HFF-Myc (cell line): ENCODE measurements around the gene HOXA3.

ENCODE experiments used
- DNase-seq: peaks from one replicate; pipeline ENCODE4 v3.0.0-alpha.2; 2011; ENCODE audit warnings: low read depth; ENCODE audit errors: extremely low read depth
- H3K4me3 ChIP-seq: replicated peaks from 2 replicates; pipeline ENCODE4 v1.5.1; 2011; ENCODE audit warnings: low read depth, mild to moderate bottlenecking, control low read depth, low read length
- TF ChIP-seq, protein P1 (sequence below): IDR thresholded peaks from 2 replicates; pipeline ENCODE4 v1.5.1; 2012; ENCODE audit warnings: mild to moderate bottlenecking, low read depth, low read length, control low read depth; ENCODE audit errors: missing control alignments

The HOXA3 gene

DNA sequence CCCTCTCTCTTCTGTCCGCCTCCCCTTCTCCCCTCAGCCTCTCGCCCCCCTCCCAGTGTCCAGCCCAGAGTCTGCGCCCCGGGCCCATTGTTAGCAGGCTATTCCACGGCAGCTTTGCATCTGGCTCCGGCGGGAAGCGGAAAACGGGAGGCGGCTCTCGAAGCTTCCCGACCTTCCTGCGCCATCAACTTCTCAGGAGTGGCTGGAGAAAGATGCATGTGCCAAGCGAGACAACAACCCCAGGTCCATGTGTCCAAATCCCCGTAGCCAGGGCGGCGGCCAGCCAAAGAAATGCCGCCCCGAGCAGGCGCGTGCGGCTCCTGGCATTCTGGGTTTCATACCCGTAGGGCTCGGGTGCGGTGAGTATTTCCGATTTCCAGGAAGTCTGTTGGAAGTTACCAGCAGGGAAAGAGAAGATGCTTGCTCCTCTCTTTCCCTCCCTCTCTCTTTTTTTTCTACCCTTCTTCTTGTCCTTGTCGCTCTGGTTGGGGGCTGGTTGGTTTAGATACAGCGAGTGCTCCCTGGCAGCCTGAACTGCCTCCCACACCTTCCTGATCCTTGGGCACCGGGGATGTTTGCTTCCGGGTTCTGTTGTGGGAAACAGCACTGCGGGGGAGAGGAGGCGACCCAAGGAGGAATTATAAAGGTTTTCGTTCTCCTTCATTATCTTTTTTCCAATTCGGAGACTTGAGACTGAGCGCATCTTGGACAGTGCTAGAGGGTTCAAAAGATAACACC, 48.7 kb downstream of the HOXA3 start:
- TF ChIP-seq, protein P1, sequence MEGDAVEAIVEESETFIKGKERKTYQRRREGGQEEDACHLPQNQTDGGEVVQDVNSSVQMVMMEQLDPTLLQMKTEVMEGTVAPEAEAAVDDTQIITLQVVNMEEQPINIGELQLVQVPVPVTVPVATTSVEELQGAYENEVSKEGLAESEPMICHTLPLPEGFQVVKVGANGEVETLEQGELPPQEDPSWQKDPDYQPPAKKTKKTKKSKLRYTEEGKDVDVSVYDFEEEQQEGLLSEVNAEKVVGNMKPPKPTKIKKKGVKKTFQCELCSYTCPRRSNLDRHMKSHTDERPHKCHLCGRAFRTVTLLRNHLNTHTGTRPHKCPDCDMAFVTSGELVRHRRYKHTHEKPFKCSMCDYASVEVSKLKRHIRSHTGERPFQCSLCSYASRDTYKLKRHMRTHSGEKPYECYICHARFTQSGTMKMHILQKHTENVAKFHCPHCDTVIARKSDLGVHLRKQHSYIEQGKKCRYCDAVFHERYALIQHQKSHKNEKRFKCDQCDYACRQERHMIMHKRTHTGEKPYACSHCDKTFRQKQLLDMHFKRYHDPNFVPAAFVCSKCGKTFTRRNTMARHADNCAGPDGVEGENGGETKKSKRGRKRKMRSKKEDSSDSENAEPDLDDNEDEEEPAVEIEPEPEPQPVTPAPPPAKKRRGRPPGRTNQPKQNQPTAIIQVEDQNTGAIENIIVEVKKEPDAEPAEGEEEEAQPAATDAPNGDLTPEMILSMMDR = no peak
- no peak for DNase-seq
- H3K4me3 ChIP-seq = no peak overlapping the region

DNA sequence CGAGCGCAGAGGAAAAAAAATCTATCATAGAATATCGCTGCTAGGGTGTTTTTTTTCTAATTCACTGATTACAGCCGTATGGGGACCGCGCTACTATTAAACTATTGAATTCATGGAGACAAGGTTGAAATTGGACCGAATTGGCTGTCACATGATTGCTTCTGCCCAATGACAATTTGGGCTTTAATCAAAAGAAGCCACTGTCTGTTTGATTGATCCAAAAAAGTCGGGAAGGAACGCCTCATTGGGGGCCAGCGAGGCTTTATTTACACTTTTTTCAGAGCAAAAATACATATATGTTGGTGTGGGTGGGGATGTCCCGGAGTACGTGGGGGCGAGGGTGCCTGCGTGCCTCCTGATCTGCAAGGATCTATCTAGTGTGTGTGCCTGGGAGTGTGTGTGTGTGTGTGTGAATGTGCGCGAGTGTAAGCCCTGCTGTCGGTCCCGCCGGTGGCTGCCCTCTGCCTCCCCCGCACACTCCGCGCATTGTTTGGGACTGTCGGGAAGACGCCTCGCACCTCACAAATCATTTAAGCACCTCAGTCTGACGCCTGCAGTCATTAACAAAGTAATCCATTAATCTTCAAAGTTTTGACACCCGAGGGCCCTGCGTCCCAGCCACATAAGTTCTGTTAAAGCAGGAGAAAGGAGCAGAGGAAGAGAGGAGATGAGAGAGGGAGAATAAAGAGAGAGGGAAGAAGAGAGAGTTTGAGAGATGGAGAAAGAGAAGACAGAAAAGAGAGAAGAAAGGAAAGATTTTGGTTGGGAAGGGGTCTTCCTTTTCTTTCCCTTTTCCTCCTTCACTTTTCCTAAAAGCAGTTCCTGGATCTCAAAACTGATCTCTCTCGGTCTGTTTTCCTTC, 49.6 kb downstream of the HOXA3 start, which contains the start of gene HOXA2:
Gene HOXA2 (minus strand): TSS at position 103 of the 862 bp plus-strand sequence. CDS start 183 bp downstream, outside the sequence.
- H3K4me3 ChIP-seq = no peak within 1 kb of the TSS
- DNase-seq = no peak
- TF ChIP-seq, protein P1 = no peak

DNA sequence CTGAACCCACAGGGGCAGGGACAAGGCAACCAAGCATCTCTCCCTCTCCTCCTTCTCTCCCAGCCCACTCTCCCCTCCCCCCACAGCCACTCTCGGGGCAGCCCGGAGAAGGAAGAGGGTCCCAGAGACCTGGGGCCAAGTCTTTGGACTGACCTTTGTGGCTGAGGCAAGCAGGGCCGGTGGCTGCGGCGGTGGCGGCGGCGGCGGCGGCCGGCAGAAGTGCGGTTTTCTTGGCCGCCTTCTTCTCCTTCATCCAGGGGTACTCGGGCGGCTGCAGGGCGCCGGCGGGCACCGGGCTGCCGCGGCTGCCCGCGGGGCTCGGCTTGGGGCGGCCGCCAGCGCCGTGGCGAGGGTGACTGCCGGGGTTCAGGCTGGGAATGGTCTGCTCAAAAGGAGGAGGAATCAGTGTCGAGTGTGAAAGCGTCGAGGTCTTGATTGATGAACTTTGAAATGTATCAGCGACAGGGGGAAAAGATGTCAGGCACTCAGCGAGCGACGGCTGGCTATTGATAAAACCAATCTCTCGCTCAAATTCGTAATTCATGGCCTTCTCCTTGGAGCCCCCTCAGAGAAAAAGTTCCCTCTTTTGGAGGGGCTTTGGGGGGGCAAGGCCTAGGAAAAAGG, 50.3 kb downstream of the HOXA3 start:
- DNase-seq = no peak
- TF ChIP-seq, protein P1 = no peak
- H3K4me3 ChIP-seq = no peak overlapping the region

DNA sequence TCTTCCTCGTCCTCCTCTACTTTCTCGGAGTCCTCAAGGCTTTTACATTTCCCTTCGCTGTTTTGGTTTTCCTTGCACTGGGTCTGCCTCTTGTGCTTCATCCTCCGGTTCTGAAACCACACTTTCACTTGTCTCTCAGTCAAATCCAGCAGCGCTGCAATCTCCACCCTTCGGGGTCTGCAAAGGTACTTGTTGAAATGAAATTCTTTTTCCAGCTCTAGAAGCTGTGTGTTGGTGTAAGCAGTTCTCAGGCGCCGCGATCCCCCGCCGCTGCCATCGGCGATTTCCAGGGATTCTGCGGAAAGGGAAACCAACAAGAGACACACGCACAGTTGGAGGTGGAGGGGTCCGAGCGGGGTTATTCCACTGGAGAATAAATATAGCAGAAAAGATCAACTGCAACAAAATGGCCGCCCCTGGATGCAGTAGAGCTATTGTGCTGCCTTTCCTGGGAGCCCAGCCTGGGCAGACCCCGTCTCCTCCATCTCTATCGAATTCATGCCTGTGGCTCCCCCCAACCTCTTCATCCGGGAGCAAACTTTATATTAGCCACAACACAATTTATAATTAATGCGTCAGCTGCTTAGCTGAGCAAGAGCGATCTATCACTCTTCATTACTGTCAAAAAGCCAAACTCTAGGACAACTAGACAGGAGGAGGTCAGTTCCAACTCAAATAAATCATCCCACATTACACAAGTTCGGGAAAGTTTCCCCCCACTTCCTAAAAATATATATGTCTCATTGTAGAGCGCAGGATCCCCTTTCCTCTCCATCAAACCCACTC, 51.0 kb downstream of the HOXA3 start:
- no peak overlapping the region for H3K4me3 ChIP-seq
- TF ChIP-seq, protein P1 = no peak
- DNase-seq = no peak

DNA sequence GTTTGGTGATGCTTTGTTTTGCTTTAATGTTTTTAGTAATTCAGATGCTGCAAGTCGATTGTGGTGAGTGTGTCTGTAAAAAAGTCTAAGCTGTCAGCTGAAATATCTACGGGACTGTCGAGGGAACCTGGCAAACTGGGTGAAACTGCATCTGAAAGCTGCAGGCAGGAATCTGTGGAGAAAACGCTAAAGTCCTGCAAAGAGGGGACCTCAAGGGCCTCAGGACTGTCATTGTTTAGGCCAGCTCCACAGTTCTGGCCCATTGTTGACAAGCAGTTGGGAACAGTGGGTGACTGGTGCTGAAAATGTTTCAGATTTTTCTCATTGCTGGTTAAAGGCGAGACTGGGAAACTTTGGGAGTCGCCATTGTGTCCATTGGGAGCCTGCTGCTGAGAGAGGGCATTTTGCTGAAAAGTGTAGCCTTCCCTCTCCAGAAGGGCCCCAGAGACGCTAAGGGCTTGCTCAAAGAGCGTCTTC, 51.7 kb downstream of the HOXA3 start:
- DNase-seq = no peak
- TF ChIP-seq, protein P1 = no peak
- no peak overlapping the region for H3K4me3 ChIP-seq
